DMS79 treated with DMSO at 0.1 percent for 48 hours (cell line): Measurements from ENCODE around the gene UHRF2.
"Not testable (repeated sequence)": the region's sequence is repeated elsewhere in the genome, so short reads cannot be mapped to it uniquely, and the experiment has no call there.

Source experiments
- DNase-seq: peaks from one replicate; lab custom pipeline; 2025; lab: John Stamatoyannopoulos, UW

UHRF2 gene, protein sequence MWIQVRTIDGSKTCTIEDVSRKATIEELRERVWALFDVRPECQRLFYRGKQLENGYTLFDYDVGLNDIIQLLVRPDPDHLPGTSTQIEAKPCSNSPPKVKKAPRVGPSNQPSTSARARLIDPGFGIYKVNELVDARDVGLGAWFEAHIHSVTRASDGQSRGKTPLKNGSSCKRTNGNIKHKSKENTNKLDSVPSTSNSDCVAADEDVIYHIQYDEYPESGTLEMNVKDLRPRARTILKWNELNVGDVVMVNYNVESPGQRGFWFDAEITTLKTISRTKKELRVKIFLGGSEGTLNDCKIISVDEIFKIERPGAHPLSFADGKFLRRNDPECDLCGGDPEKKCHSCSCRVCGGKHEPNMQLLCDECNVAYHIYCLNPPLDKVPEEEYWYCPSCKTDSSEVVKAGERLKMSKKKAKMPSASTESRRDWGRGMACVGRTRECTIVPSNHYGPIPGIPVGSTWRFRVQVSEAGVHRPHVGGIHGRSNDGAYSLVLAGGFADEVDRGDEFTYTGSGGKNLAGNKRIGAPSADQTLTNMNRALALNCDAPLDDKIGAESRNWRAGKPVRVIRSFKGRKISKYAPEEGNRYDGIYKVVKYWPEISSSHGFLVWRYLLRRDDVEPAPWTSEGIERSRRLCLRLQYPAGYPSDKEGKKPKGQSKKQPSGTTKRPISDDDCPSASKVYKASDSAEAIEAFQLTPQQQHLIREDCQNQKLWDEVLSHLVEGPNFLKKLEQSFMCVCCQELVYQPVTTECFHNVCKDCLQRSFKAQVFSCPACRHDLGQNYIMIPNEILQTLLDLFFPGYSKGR

GRCh38 chr9:6412487-6413364 is at the start of gene UHRF2:
Gene UHRF2 (plus strand): TSS chr9:6413199. CDS start chr9:6413491, 292 bp downstream.
- DNase-seq: peak; percentile 95

DNA sequence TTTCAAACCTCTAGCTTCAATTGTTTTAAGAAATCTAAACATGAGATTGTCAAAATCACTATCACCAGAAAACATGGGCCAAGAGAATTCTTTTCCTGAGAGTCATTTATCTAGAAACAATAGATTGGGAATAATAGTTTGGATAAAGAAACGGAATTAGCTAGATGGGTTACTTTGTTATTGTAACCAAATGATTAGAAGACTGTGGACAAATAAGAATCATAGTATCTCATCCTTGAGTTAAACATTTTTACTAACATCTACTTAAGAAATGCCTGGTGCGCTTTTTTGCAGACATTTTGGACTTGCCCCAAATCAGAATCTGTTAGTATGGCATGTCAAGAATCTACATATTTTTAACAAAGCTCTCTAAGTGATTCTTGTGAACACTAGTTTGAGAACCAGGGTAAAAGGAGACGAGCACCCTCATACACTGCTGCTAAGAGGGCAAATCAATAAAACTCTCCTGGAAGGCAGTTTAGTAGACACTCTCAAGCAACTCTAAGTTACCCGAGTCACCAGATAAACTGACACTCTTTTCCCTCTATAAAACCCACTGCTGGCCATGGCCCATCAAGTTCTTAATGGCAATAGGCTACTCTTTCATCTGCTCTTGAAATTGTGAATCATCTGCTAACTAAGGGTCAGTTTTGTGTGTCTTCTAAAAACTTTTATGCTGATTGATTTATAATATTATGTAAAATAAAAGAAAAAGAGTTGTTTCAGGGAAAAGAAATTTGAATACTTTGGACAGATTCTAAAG is 45.7 kb upstream of the UHRF2 start:
- no peak for DNase-seq

DNA sequence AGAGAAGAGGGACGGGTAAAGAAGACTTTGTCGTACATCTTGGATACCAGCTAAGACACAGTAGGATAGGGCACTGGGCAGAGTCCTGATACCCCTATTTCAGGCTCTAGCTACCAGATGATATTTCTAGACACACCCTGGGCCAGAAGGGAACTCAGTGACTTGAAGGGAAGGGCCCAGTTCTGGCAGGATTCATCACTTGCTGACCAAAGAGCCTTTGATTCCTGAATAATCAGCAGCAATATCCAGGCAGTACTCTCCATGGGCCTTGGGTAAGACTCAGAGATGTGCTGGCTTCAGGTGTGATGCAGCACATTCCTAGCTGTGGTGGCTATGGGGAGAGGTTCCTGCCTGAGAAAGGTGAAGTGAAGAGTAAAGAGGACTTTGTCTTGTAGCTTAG is 44.2 kb upstream of the UHRF2 start:
- no peak for DNase-seq

DNA sequence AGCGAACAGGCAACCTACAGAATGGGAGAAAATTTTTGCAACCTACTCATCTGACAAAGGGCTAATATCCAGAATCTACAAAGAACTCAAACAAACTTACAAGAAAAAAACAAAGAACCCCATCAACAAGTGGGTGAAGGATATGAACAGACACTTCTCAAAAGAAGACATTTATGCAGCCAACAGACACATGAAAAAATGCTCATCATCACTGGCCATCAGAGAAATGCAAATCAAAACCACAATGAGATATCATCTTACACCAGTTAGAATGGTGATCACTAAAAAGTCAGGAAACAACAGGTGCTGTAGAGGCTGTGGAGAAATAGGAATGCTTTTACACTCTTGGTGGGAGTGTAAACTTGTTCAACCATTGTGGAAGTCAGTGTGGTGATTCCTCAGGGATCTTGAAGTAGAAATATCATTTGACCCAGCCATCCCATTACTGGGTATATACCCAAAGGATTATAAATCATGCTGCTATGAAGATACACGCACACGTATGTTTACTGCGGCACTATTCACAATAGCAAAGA is 31.5 kb upstream of the UHRF2 start:
- DNase-seq: not testable (repeated sequence)

GRCh38 chr9:6382681-6383080 is 30.3 kb upstream of the UHRF2 start:
- DNase-seq: no peak

GRCh38 chr9:6383551-6384225 is 29.3 kb upstream of the UHRF2 start:
- DNase-seq: no peak

DNA sequence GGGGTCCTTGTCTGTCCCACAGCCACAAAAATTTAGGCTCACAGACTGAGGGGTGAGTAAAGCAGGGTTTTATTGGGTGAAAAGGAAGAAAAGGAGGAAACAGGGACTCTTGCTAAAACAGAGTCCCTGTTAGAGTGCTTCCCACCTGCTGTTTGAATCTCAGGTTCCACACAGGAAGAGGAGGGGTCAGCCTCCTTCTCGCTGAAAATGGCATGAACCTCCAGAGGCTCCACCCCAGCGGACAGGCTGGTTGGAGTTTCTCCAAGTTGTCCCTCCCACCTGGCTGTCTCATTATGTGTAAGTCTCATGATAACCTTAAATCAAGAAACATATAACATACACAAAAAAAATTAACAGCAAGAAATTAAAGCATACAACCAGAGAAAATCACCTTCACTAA is 28.3 kb upstream of the UHRF2 start:
- no peak for DNase-seq

- DNase-seq: no peak
Observed at GRCh38 chr9:6399071-6399470, 13.9 kb upstream of the UHRF2 start.

- DNase-seq: no peak
Observed at GRCh38 chr9:6405371-6405770, 7.6 kb upstream of the UHRF2 start.

- DNase-seq: no peak
Observed at GRCh38 chr9:6407778-6408177, 5.2 kb upstream of the UHRF2 start.

DNA sequence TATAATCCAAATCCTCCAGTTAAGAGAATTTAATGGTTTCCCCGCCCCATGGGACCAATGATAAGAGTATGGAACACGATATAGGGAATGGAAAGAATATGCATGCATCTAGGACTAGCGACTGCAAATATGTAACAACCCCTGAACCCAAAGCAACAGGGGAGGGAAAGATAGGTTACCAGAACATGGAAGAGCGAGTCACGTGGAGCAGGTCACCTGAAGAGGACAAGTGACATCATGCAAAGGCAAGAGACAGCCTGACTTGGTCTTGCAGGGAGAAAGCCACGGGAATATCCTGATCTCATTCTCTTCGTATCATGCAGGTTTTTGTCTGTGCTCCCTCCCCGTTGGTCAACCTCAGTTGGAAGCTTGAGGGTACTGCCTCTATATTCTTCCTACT is 4.7 kb upstream of the UHRF2 start:
- no peak for DNase-seq

- no peak for DNase-seq
Observed at GRCh38 chr9:6409811-6410210, 3.2 kb upstream of the UHRF2 start.

GRCh38 chr9:6410633-6411032 is 2.4 kb upstream of the UHRF2 start:
- no peak for DNase-seq

- peak; percentile 32 for DNase-seq
Observed at GRCh38 chr9:6413365-6414246, 607 bp downstream of the UHRF2 start.

DNA sequence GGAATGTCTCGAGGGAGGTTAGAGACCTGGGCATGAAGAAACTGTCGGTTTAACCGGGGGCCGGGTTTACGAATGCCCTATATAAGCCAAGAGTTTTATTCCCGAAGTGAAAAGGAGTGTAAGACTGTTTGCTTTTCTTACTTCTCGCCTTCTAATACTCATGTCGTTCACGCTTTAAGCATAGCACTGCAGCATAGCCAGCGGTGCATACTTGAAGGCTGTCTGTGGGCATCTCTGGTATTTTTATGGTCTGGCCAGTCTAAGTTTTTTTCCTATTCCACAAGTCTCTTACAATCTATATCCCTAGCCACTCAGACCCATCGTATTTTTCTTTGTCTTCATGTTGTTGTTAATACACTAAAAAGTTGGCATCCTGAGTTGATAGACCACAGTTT is 1.2 kb downstream of the UHRF2 start:
- DNase-seq: peak; percentile 23

DNA sequence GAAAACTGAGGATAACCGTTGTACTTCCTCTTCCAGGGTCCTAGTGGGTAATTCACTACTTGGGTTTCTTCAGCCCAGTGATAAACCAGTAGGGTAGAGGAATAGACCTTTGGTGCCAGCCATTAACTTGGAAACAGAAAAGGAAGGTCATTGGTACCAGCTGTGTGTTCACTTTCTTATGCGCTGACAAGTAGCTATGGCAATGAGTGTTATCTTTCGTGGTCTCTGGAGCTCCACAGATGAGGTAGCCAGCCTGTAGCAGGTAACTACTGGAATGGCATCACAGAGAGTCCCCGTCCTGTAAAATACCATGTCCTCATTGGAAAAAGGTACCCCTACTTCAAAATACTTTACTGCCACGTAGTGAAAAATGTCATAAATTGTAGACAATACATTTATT is 2.3 kb downstream of the UHRF2 start:
- DNase-seq: peak; percentile 10

GRCh38 chr9:6417186-6417585 is 4.2 kb downstream of the UHRF2 start:
- no peak for DNase-seq

GRCh38 chr9:6418764-6419163 is 5.8 kb downstream of the UHRF2 start:
- DNase-seq: no peak

- no peak for DNase-seq
Observed at GRCh38 chr9:6424940-6425339, 11.9 kb downstream of the UHRF2 start.

DNA sequence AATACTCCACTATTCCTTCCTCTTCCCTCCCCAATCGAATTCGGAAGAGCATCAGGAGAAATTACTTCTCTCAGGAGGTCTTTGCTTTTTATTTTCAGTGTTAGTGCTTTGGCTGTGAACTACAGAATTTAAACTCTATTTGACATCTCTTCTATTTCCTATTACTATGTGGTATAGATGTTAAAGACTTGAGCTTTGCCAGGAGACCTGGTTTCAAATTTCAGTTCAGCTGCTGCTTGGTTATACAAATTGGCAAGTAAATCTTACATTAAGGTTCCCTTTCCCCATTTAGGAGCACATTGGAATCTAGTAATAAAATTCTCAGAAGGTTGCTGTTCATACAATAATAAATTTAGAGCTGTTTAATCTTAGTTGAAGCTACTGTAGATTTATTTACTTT is 13.1 kb downstream of the UHRF2 start:
- no peak for DNase-seq
